ENCODE results near the gene VSNL1. TPM values are rescaled to one million over a fixed set of nuclear protein-coding genes. Genes with fewer than 3 reads are reported as not detected.

VSNL1 gene
- total RNA-seq, 1 donor from 2014 or later: 0.83 TPM

- Mint-ChIP-seq H3K9me3 (no peaks in the 10 kb centered on the region), H3K27ac (no peak overlapping the region), H3K27me3 (ENCODE audit: low read depth) (peaks cover 3% of the 10 kb centered on the region), H3K4me1 (peaks cover 16% of the 10 kb centered on the region), H3K36me3 (no peaks in the 10 kb centered on the region), H3K4me3 (no peak overlapping the region)
- TF ChIP-seq, protein P1, sequence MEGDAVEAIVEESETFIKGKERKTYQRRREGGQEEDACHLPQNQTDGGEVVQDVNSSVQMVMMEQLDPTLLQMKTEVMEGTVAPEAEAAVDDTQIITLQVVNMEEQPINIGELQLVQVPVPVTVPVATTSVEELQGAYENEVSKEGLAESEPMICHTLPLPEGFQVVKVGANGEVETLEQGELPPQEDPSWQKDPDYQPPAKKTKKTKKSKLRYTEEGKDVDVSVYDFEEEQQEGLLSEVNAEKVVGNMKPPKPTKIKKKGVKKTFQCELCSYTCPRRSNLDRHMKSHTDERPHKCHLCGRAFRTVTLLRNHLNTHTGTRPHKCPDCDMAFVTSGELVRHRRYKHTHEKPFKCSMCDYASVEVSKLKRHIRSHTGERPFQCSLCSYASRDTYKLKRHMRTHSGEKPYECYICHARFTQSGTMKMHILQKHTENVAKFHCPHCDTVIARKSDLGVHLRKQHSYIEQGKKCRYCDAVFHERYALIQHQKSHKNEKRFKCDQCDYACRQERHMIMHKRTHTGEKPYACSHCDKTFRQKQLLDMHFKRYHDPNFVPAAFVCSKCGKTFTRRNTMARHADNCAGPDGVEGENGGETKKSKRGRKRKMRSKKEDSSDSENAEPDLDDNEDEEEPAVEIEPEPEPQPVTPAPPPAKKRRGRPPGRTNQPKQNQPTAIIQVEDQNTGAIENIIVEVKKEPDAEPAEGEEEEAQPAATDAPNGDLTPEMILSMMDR (IDR thresholded peaks at IDR 0.05; ENCODE audit: unreplicated experiment): no peak
- DNase-seq (ENCODE audit: low spot score in 2 of 2, unreplicated experiment in 2 of 2): no peak
Observed at GRCh38 chr2:17617955-17618354, 77.5 kb downstream of the VSNL1 start.

GRCh38 chr2:17620280-17620679, 79.8 kb downstream of the VSNL1 start:
- no peak for DNase-seq (ENCODE audit: low spot score in 2 of 2, unreplicated experiment in 2 of 2)
- TF ChIP-seq, protein P1 (IDR thresholded peaks at IDR 0.05; ENCODE audit: unreplicated experiment): no peak
- H3K27me3 Mint-ChIP-seq (ENCODE audit: low read depth): peaks cover 3% of the 10 kb centered on the region
- no peak overlapping the region for H3K27ac Mint-ChIP-seq
- no peaks in the 10 kb centered on the region for H3K36me3 Mint-ChIP-seq
- H3K4me3 Mint-ChIP-seq: no peak overlapping the region
- peaks cover 13% of the 10 kb centered on the region for H3K9me3 Mint-ChIP-seq
- H3K4me1 Mint-ChIP-seq: peaks cover 17% of the 10 kb centered on the region

DNA sequence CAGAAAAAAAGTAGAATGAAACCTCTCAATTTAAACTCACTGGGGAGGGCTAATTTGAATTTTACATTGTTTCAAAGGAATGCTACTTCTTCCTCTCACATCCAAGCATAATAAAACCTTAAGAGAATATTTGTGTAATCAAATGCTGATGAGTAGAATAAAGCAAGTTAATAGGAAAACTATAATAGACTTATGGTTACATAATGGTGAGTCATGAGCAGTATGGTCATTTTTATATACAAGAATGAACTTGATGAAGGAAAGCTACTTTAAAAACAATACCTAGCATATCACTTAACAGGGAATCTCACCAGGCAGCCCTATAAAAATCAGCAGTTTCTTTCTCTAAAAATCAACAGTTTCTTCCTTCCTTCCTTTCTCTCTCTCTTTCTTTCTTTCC, 80.3 kb downstream of the VSNL1 start:
- TF ChIP-seq, protein P1 (IDR thresholded peaks at IDR 0.05; ENCODE audit: unreplicated experiment): no peak
- H3K9me3 Mint-ChIP-seq: peaks cover 13% of the 10 kb centered on the region
- H3K4me1 Mint-ChIP-seq: peaks cover 20% of the 10 kb centered on the region
- peaks cover 3% of the 10 kb centered on the region for H3K27me3 Mint-ChIP-seq (ENCODE audit: low read depth)
- H3K36me3 Mint-ChIP-seq: no peaks in the 10 kb centered on the region
- no peak overlapping the region for H3K27ac Mint-ChIP-seq
- H3K4me3 Mint-ChIP-seq: no peak overlapping the region
- no peak for DNase-seq (ENCODE audit: low spot score in 2 of 2, unreplicated experiment in 2 of 2)

GRCh38 chr2:17621781-17622180, 81.3 kb downstream of the VSNL1 start:
- no peak overlapping the region for H3K4me3 Mint-ChIP-seq
- no peak overlapping the region for H3K27ac Mint-ChIP-seq
- peaks cover 13% of the 10 kb centered on the region for H3K9me3 Mint-ChIP-seq
- no peak for DNase-seq (ENCODE audit: low spot score in 2 of 2, unreplicated experiment in 2 of 2)
- peaks cover 20% of the 10 kb centered on the region for H3K4me1 Mint-ChIP-seq
- H3K36me3 Mint-ChIP-seq: no peaks in the 10 kb centered on the region
- TF ChIP-seq, protein P1 (IDR thresholded peaks at IDR 0.05; ENCODE audit: unreplicated experiment): no peak
- H3K27me3 Mint-ChIP-seq (ENCODE audit: low read depth): peaks cover 3% of the 10 kb centered on the region

GRCh38 chr2:17625446-17625845, 85.0 kb downstream of the VSNL1 start:
- Mint-ChIP-seq H3K27ac (no peak overlapping the region), H3K36me3 (no peaks in the 10 kb centered on the region), H3K9me3 (peaks cover 18% of the 10 kb centered on the region), H3K27me3 (ENCODE audit: low read depth) (peaks cover 3% of the 10 kb centered on the region), H3K4me1 (peaks cover 13% of the 10 kb centered on the region), H3K4me3 (no peak overlapping the region)
- DNase-seq (ENCODE audit: low spot score in 2 of 2, unreplicated experiment in 2 of 2): no peak
- TF ChIP-seq, protein P1 (IDR thresholded peaks at IDR 0.05; ENCODE audit: unreplicated experiment): no peak

DNA sequence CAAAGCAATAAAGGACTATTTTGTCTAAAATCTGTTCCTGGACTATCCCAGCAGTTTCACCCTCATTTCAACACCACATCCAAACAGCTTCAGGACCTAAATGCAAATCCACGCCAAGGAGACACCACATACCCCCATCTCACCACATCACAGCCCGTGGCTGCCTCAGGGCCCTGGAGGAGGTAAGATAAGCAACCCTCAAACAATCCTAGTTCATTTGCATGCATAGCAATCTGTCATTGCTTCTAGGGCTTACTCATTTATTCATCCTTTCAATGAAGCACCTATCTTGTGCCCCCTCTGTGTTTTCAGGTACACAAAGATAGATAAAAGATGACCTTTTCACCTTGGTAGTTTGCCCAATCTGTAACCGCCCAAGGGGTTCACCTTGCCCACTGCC, 86.5 kb downstream of the VSNL1 start:
- Mint-ChIP-seq H3K27ac (no peak overlapping the region), H3K4me1 (peaks cover 6% of the 10 kb centered on the region), H3K9me3 (peaks cover 18% of the 10 kb centered on the region), H3K27me3 (ENCODE audit: low read depth) (no peaks in the 10 kb centered on the region), H3K4me3 (no peak overlapping the region), H3K36me3 (no peaks in the 10 kb centered on the region)
- TF ChIP-seq, protein P1 (IDR thresholded peaks at IDR 0.05; ENCODE audit: unreplicated experiment): no peak
- DNase-seq (ENCODE audit: low spot score in 2 of 2, unreplicated experiment in 2 of 2): no peak
